Nephron progenitor cell (in vitro differentiated cells): ENCODE results near the gene NET1.
"Not testable (repeated sequence)": the region's sequence is repeated elsewhere in the genome, so short reads cannot be mapped to it uniquely, and the experiment has no call there.

Source experiments
- DNase-seq: peaks from one replicate; pipeline ENCODE4 v3.0.0; 2021
- H3K27ac Mint-ChIP-seq: 2 replicates; pipeline ENCODE4 v1.8.0; 2021; ENCODE audit warnings: mild to moderate bottlenecking, moderate library complexity, mixed read lengths
- H3K27me3 Mint-ChIP-seq: 2 replicates; pipeline ENCODE4 v1.8.0; 2021; ENCODE audit warnings: mild to moderate bottlenecking, low read depth, mixed read lengths; ENCODE audit not compliant: poor library complexity
- H3K36me3 Mint-ChIP-seq: 2 replicates; pipeline ENCODE4 v1.8.0; 2021; ENCODE audit warnings: low read depth, mixed read lengths
- H3K4me1 Mint-ChIP-seq: 2 replicates; pipeline ENCODE4 v1.8.0; 2021; ENCODE audit warnings: mixed read lengths
- H3K4me3 Mint-ChIP-seq: 2 replicates; pipeline ENCODE4 v1.8.0; 2021; ENCODE audit warnings: mild to moderate bottlenecking, moderate library complexity, mixed read lengths
- H3K9me3 Mint-ChIP-seq: 2 replicates; pipeline ENCODE4 v1.8.0; 2021; ENCODE audit warnings: mild to moderate bottlenecking, moderate library complexity, mixed read lengths
- CTCF ChIP-seq: fragments of 200-600 bp; sonication (generic); IDR thresholded peaks from 2 replicates; pipeline ENCODE4 v1.5.0; 2021; ENCODE audit warnings: antibody characterized with exemption

NET1 gene

GRCh38 chr10:5470062-5470751 lies 57.9 kb downstream of the NET1 start:
- TF ChIP-seq CTCF: no peak
- no peak overlapping the region for H3K27ac Mint-ChIP-seq
- no peak overlapping the region for H3K4me3 Mint-ChIP-seq
- peaks cover 10% of the 10 kb centered on the region for H3K27me3 Mint-ChIP-seq
- peaks cover 3% of the 10 kb centered on the region for H3K36me3 Mint-ChIP-seq
- H3K4me1 Mint-ChIP-seq: peaks cover 35% of the 10 kb centered on the region
- H3K9me3 Mint-ChIP-seq: peaks cover 37% of the 10 kb centered on the region
- DNase-seq: no peak

GRCh38 chr10:5474642-5475041 lies 62.3 kb downstream of the NET1 start:
- not testable (repeated sequence) for H3K27ac Mint-ChIP-seq, DNase-seq, H3K4me3 Mint-ChIP-seq, H3K36me3 Mint-ChIP-seq
- Mint-ChIP-seq H3K9me3 (peaks cover 27% of the 10 kb centered on the region), H3K27me3 (peaks cover 11% of the 10 kb centered on the region), H3K4me1 (peaks cover 24% of the 10 kb centered on the region)

- H3K4me3 Mint-ChIP-seq, H3K36me3 Mint-ChIP-seq, H3K27ac Mint-ChIP-seq, DNase-seq: not testable (repeated sequence)
- Mint-ChIP-seq H3K4me1 (peaks cover 24% of the 10 kb centered on the region), H3K9me3 (peaks cover 27% of the 10 kb centered on the region), H3K27me3 (peaks cover 15% of the 10 kb centered on the region)
These were observed 62.7 kb downstream of the NET1 start for GRCh38 chr10:5475088-5475487.

GRCh38 chr10:5475974-5476807 lies 63.8 kb downstream of the NET1 start:
- Mint-ChIP-seq H3K4me1 (peaks cover 28% of the 10 kb centered on the region), H3K27me3 (peaks cover 17% of the 10 kb centered on the region), H3K9me3 (peaks cover 21% of the 10 kb centered on the region)
- not testable (repeated sequence) for H3K36me3 Mint-ChIP-seq, H3K27ac Mint-ChIP-seq, H3K4me3 Mint-ChIP-seq, DNase-seq

GRCh38 chr10:5476918-5477525 lies 64.7 kb downstream of the NET1 start:
- no peak overlapping the region for H3K27ac Mint-ChIP-seq
- DNase-seq: no peak
- peaks cover 17% of the 10 kb centered on the region for H3K27me3 Mint-ChIP-seq
- no peak for TF ChIP-seq CTCF
- H3K36me3 Mint-ChIP-seq: no peaks in the 10 kb centered on the region
- H3K4me3 Mint-ChIP-seq: no peak overlapping the region
- peaks cover 27% of the 10 kb centered on the region for H3K4me1 Mint-ChIP-seq
- H3K9me3 Mint-ChIP-seq: peaks cover 12% of the 10 kb centered on the region

GRCh38 chr10:5477948-5478693 lies 65.8 kb downstream of the NET1 start:
- TF ChIP-seq CTCF: no peak
- H3K27ac Mint-ChIP-seq: no peak overlapping the region
- no peaks in the 10 kb centered on the region for H3K36me3 Mint-ChIP-seq
- no peak for DNase-seq
- H3K4me1 Mint-ChIP-seq: peaks cover 21% of the 10 kb centered on the region
- peaks cover 4% of the 10 kb centered on the region for H3K9me3 Mint-ChIP-seq
- H3K4me3 Mint-ChIP-seq: no peak overlapping the region
- peaks cover 17% of the 10 kb centered on the region for H3K27me3 Mint-ChIP-seq
